Body of pancreas (tissue), 4 donors: ENCODE results near the gene FBXO46. TPM values are rescaled to one million over a fixed set of nuclear protein-coding genes. Genes with fewer than 3 reads are reported as not detected.
A peak's percentile ranks its signal among the peaks of the same experiment; 100 is the strongest.
"Not testable (repeated sequence)": the region's sequence is repeated elsewhere in the genome, so short reads cannot be mapped to it uniquely, and the experiment has no call there.

Experiments used
- ATAC-seq: fragments of 150-250 bp; one replicate; pipeline ENCODE4 v1.9.1; 2016
- DNase-seq, 4 donors: peaks; one replicate each; pipeline ENCODE4 v3.0.0-alpha.2; 2019
- H3K27ac ChIP-seq, 4 donors: fragments of 200-600 bp; sonication (generic); 1 replicate in 3 of 4; 2 replicates in 1 of 4; pipeline versions ENCODE4 v1.5.1 to v1.6.1; 2016 to 2019; ENCODE audit warnings: mild to moderate bottlenecking in 1 of 4, mixed read lengths in 1 of 4, moderate library complexity in 1 of 4
- H3K27me3 ChIP-seq, 2 donors: fragments of 200-600 bp; sonication (generic); one replicate each; pipeline ENCODE4 v1.6.0; 2016; ENCODE audit warnings: mild to moderate bottlenecking in 1 of 2
- H3K36me3 ChIP-seq, 2 donors: fragments of 200-600 bp; sonication (generic); replicated peaks in 1 of 2; 2 replicates each; pipeline ENCODE4 v1.5.1; 2016; ENCODE audit warnings: low read depth in 2 of 2; ENCODE audit not compliant: insufficient read depth in 1 of 2
- H3K4me1 ChIP-seq: fragments of 200-600 bp; sonication (generic); one replicate; pipeline ENCODE4 v1.6.0; 2016
- H3K4me3 ChIP-seq, 2 donors: fragments of 200-600 bp; sonication (generic); 1 replicate in 1 of 2; 2 replicates in 1 of 2; pipeline ENCODE4 v1.5.1; 2016 to 2019
- H3K9me3 ChIP-seq, 3 donors: fragments of 200-600 bp; sonication (generic); 1 replicate in 2 of 3; 2 replicates in 1 of 3; pipeline ENCODE4 v1.5.1; 2016
- POLR2A ChIP-seq, 3 donors: fragments of 450-650 bp; IDR thresholded peaks; one replicate each; pipeline ENCODE4 v1.6.1; 2016; ENCODE audit warnings: antibody characterized with exemption in 3 of 3, mild to moderate bottlenecking in 2 of 3
- WGBS, 2 donors: methylation state at CpG; one replicate each; pipeline ENCODE4 v1.1.5; 2017; 5-methylcytosine and 5-hydroxymethylcytosine counted together
- intact Hi-C: fragments of 100-400 bp; cut with DNase I; formaldehyde crosslinking; loops from one replicate; pipeline ENCODE4 v1.15.1; 2023
- total RNA-seq, 2 donors: library from RNA; depleted of rRNA; stranded (reverse); fragments of >200 nt; gene quantifications; one replicate each; pipeline ENCODE4 v1.1.0, GENCODE V29; 2016
- TF ChIP-seq, protein P1 (sequence below), 7 experiments: fragments of 450-650 bp in 4 of 7; fragments of 200-600 bp in 3 of 7; sonication (generic) in 3 of 7; IDR thresholded peaks; one replicate each; pipeline ENCODE4 v1.5.1; 2016 to 2019; ENCODE audit warnings: antibody characterized with exemption in 7 of 7

The FBXO46 gene
- total RNA-seq, 2 donors from 2014 or later = 7.8 to 11.9 TPM

DNA sequence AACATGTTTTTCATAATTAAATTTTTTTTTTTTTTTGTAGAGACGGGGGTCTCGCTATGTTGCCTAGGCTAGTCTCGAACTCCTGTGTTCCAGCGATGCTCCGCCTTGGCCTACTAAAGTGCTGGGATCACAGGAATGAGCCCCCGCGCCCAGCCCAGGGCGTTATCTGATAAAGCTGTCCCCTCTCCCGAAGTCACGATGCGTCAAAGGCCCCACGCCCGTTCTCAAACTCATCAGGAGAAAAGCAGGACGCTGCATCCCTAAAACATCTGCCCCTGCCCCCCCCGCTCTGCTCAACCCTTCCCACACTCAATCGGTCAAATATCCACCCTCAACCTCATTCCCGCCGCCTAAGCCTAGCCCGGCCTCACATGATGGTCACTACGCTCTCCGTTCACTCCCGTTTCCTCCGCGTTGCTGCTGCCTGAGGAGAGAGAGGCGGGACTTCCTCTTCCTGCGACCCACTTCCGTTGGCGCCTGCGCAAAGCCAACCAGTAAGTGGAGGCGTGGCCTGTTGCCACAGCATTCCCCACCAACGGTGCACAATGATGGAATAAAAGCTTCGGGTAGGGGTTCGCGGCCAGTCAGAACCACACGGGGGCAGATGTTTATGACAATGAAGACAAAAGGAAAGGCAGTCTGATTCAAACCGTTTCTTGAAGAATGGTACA is 39.0 kb downstream of the FBXO46 start, which contains the start of gene SNRPD2:
Gene SNRPD2 (minus strand): TSS at position 438 of the 671 bp plus-strand sequence. CDS start 65 bp downstream, at position 373.
- TF ChIP-seq POLR2A (IDR thresholded peaks at IDR 0.05) = peak; percentile 38 to 93 (median 92)
- TF ChIP-seq, protein P1, sequence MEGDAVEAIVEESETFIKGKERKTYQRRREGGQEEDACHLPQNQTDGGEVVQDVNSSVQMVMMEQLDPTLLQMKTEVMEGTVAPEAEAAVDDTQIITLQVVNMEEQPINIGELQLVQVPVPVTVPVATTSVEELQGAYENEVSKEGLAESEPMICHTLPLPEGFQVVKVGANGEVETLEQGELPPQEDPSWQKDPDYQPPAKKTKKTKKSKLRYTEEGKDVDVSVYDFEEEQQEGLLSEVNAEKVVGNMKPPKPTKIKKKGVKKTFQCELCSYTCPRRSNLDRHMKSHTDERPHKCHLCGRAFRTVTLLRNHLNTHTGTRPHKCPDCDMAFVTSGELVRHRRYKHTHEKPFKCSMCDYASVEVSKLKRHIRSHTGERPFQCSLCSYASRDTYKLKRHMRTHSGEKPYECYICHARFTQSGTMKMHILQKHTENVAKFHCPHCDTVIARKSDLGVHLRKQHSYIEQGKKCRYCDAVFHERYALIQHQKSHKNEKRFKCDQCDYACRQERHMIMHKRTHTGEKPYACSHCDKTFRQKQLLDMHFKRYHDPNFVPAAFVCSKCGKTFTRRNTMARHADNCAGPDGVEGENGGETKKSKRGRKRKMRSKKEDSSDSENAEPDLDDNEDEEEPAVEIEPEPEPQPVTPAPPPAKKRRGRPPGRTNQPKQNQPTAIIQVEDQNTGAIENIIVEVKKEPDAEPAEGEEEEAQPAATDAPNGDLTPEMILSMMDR (IDR thresholded peaks at IDR 0.05) = peak in 1 of 7 experiments; percentile 5
- peak; percentile 77 for ATAC-seq
- 0 to 1% methylated on average over 19 to 36 of the region's 36 CpGs for WGBS, 2 donors
- no peaks in the 10 kb centered on the region for H3K27me3 ChIP-seq
- peak within 1 kb of the TSS; percentile 49 to 57 for H3K4me3 ChIP-seq
- intact Hi-C loops = no loop called here
- H3K27ac ChIP-seq = peak within 1 kb of the TSS; percentile 78 to 93 (median 90)
- peaks cover 8 to 11% of the 10 kb centered on the region in 2 donors for H3K36me3 ChIP-seq
- DNase-seq = peak; percentile 94 to 95 (median 94)
- peaks cover 16% of the 10 kb centered on the region for H3K4me1 ChIP-seq
- H3K9me3 ChIP-seq = no peaks in the 10 kb centered on the region

DNA sequence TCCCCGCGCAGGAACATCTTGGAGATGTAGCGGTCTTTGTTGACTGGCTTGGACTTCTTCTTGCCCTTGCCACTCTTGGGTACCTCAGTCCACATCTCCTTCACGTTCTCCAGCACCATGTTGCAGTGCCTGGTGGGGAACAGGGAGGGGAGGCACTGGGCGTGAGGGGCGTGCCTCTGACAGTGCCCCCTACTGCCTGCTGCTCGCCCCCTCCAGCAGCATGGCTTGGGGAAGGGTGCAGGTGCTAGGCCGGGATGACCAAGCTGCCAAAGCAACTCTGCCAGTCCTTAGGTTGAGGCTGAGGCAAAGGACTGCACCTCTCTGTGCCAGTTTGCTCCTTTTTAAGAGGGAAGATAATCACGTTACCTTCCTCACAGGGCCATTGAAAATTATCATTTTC is 43.1 kb downstream of the FBXO46 start:
- H3K27me3 ChIP-seq = no peaks in the 10 kb centered on the region
- intact Hi-C loops = no loop called here
- 85 to 96% methylated on average over 8 to 9 of the region's 9 CpGs for WGBS, 2 donors

DNA sequence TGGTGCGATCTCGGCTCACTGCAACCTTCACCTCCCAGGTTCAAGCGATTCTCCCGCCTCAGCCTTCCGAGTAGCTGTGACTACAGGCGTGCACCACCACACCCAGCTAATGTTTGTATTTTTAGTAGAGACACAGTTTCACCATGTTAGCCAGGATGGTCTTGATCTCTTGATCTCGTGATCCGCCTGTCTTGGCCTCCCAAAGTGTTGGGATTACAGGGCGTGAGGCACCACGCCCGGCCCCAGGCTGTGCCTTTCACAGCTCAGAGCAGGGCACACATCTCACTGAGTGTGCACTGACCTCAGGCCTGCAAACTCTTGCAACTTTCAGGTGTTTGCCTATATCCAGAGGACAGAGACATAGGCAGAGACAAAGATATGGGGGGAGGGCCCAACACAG is 45.7 kb downstream of the FBXO46 start:
- H3K27ac ChIP-seq, ATAC-seq, H3K27me3 ChIP-seq, DNase-seq, H3K9me3 ChIP-seq, H3K4me3 ChIP-seq, intact Hi-C loops: not testable (repeated sequence)
- peaks cover 8 to 20% of the 10 kb centered on the region in 2 donors for H3K36me3 ChIP-seq
- WGBS, 2 donors = 87 to 97% methylated on average over 7 to 11 of the region's 11 CpGs
- H3K4me1 ChIP-seq = peaks cover 15% of the 10 kb centered on the region

More for the DNA sequence above, 43.1 kb downstream of the FBXO46 start:
- H3K27ac ChIP-seq = no peak overlapping the region
- no peak for DNase-seq
- no peak for TF ChIP-seq POLR2A (IDR thresholded peaks at IDR 0.05)
- TF ChIP-seq, protein P1 (IDR thresholded peaks at IDR 0.05) = no peak
- H3K4me1 ChIP-seq = peaks cover 11% of the 10 kb centered on the region
- no peak overlapping the region for H3K4me3 ChIP-seq
- no peaks in the 10 kb centered on the region for H3K9me3 ChIP-seq
- H3K36me3 ChIP-seq = peaks cover 8 to 20% of the 10 kb centered on the region in 2 donors
- ATAC-seq = no peak

DNA sequence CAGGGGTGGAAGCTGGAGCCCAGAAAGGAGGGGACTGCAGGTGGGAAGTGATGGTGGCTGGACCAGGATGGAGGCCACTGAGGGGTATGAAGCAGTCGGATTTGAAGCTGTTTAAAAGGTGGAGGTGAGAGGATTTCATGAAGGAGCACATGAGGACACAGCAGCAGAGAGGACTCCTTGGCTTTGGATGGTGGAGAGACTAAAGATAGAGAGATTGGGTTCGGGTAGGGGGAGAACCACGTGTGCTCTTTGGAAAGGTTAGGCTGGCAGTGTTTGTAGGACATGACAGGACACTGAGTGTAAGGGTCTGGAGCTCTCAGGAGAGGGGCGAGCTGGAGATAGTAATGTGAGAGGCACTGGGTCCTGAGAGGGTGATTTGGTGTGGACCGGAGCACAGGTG is 47.8 kb downstream of the FBXO46 start:
- no peak for ATAC-seq
- no peak for TF ChIP-seq POLR2A (IDR thresholded peaks at IDR 0.05)
- TF ChIP-seq, protein P1 (IDR thresholded peaks at IDR 0.05) = no peak
- no peaks in the 10 kb centered on the region for H3K9me3 ChIP-seq
- DNase-seq = no peak
- H3K27me3 ChIP-seq = no peaks in the 10 kb centered on the region
- no peak overlapping the region for H3K4me3 ChIP-seq
- WGBS, 2 donors = 76 to 77% methylated on average over 5 of the region's 5 CpGs
- intact Hi-C loops = no loop called here
- H3K4me1 ChIP-seq = peaks cover 24% of the 10 kb centered on the region
- H3K36me3 ChIP-seq = peaks cover 8 to 18% of the 10 kb centered on the region in 2 donors
- H3K27ac ChIP-seq = no peak overlapping the region

DNA sequence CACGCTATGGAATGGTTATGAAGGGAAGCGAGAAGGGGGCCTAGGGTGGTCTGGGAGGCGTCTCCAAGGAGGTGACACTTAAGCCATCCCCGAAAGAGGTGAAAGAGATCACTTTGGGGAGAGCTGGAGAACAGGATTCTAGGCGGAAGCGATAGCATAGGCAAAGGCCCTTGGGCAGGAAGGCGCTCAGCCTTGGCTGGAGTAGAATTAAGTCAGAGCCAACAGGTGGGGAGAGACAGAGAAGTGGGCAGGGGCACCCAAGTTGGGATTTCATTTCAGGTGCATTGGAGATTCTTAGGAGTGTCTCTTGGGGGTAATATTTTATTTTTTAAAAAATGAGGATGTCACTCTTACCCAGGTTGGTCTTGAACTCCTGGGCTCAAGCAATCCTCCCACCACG is 48.6 kb downstream of the FBXO46 start:
- DNase-seq (no peak), ATAC-seq (no peak)
- intact Hi-C loops = no loop called here
- 74 to 76% methylated on average over 8 of the region's 8 CpGs for WGBS, 2 donors
- TF ChIP-seq, protein P1 (IDR thresholded peaks at IDR 0.05) = no peak
- TF ChIP-seq POLR2A (IDR thresholded peaks at IDR 0.05) = no peak
- peak overlapping the region; percentile 80 to 89 (median 85) for H3K27ac ChIP-seq
- H3K4me3 ChIP-seq = no peak overlapping the region
- no peaks in the 10 kb centered on the region for H3K9me3 ChIP-seq
- peaks cover 2 to 11% of the 10 kb centered on the region in 2 donors for H3K36me3 ChIP-seq
- H3K27me3 ChIP-seq = no peaks in the 10 kb centered on the region
- H3K4me1 ChIP-seq = peaks cover 30% of the 10 kb centered on the region
